HEK293 (cell line): ENCODE measurements around the gene FAM168B.

Experiments
- CTCF ChIA-PET: fragments of 350-600 bp; formaldehyde crosslinking; extraction: SDS; loops from one replicate; lab custom pipeline; 2021; ENCODE audit warnings: antibody characterized with exemption; lab: Yijun Ruan, JAX
- POLR2A ChIA-PET: fragments of 300-600 bp; formaldehyde crosslinking; extraction: SDS; loops from one replicate; lab custom pipeline; 2020; ENCODE audit warnings: antibody characterized with exemption, inconsistent platforms; lab: Yijun Ruan, JAX
- H3K27ac ChIP-seq: fragments of 200-500 bp; sonication (Bioruptor generic); 2 replicates; pipeline ENCODE4 v1.5.1; 2014; ENCODE audit warnings: low read depth, low read length, control low read depth, inconsistent platforms; ENCODE audit errors: extremely low read depth
- H3K36me3 ChIP-seq, 2 experiments: fragments of 200-500 bp in 1 of 2; sonication (Bioruptor generic) in 1 of 2; 1 replicate in 1 of 2; 2 replicates in 1 of 2; pipeline ENCODE4 v1.5.1; 2014 to 2017; ENCODE audit warnings: inconsistent platforms in 2 of 2, low read length in 2 of 2; ENCODE audit not compliant: control insufficient read depth in 2 of 2, insufficient read depth in 1 of 2
- H3K4me1 ChIP-seq: fragments of 200-500 bp; sonication (Bioruptor generic); 2 replicates; pipeline ENCODE4 v1.5.1; 2014; ENCODE audit warnings: mild to moderate bottlenecking, low read length, inconsistent platforms; ENCODE audit not compliant: control insufficient read depth, insufficient read depth
- H3K4me3 ChIP-seq: 2 replicates; pipeline ENCODE4 v1.5.1; 2011; ENCODE audit warnings: low read depth, mild to moderate bottlenecking, control low read depth, low read length, moderate library complexity
- H3K9me3 ChIP-seq: fragments of 200-500 bp; sonication (Bioruptor generic); 2 replicates; pipeline ENCODE4 v1.5.1; 2014; ENCODE audit warnings: low read depth, low read length, inconsistent platforms; ENCODE audit not compliant: control insufficient read depth, insufficient read depth
- EGR2 ChIP-seq: fragments of 450-650 bp; formaldehyde crosslinking; IDR thresholded peaks from 2 replicates; pipeline ENCODE4 v1.5.1; 2016; ENCODE audit warnings: low read depth, missing biosample characterization, missing genetic modification characterization
- GLIS1 ChIP-seq: fragments of 450-650 bp; formaldehyde crosslinking; IDR thresholded peaks from 2 replicates; pipeline ENCODE4 v1.5.1; 2016; ENCODE audit warnings: missing biosample characterization, missing genetic modification characterization
- IKZF3 ChIP-seq: fragments of 450-650 bp; IDR thresholded peaks from 2 replicates; pipeline ENCODE4 v1.5.0; 2018; ENCODE audit warnings: missing biosample characterization, mild to moderate bottlenecking, missing genetic modification characterization, moderate library complexity
- MEIS1 ChIP-seq: sonication (generic); formaldehyde crosslinking; IDR thresholded peaks from 2 replicates; pipeline ENCODE4 v1.8.1; 2022; ENCODE audit warnings: missing genetic modification reagents, mild to moderate bottlenecking, borderline replicate concordance
- PRDM1 ChIP-seq: fragments of 450-650 bp; formaldehyde crosslinking; IDR thresholded peaks from 2 replicates; pipeline ENCODE4; 2016; ENCODE audit warnings: missing biosample characterization, missing genetic modification characterization
- TCF7L2 ChIP-seq: IDR thresholded peaks from 2 replicates; pipeline ENCODE4 v1.6.1; 2011; ENCODE audit warnings: low read depth, mild to moderate bottlenecking, inconsistent platforms, low read length, moderate library complexity, borderline replicate concordance
- ZFHX2 ChIP-seq: fragments of 450-650 bp; formaldehyde crosslinking; conservative IDR thresholded peaks from 2 replicates; pipeline ENCODE4 v1.5.1; 2016; ENCODE audit warnings: missing biosample characterization, missing genetic modification characterization
- ZNF148 ChIP-seq: fragments of 450-650 bp; formaldehyde crosslinking; IDR thresholded peaks from 2 replicates; pipeline ENCODE4 v1.5.0; 2017; ENCODE audit warnings: missing biosample characterization, missing genetic modification characterization, borderline replicate concordance
- ZNF169 ChIP-seq: fragments of 450-650 bp; formaldehyde crosslinking; IDR thresholded peaks from 2 replicates; pipeline ENCODE4 v1.5.1; 2016; ENCODE audit warnings: missing biosample characterization, missing genetic modification characterization
- ZNF394 ChIP-seq: fragments of 450-650 bp; formaldehyde crosslinking; IDR thresholded peaks from 2 replicates; pipeline ENCODE4 v1.5.1; 2016; ENCODE audit warnings: missing biosample characterization, missing genetic modification characterization, mild to moderate bottlenecking, moderate library complexity, borderline replicate concordance
- ZNF623 ChIP-seq: fragments of 450-650 bp; formaldehyde crosslinking; IDR thresholded peaks from 2 replicates; pipeline ENCODE4 v1.5.1; 2016; ENCODE audit warnings: missing biosample characterization, missing genetic modification characterization
- ZNF664 ChIP-seq: fragments of 450-650 bp; formaldehyde crosslinking; IDR thresholded peaks from 2 replicates; pipeline ENCODE4 v1.5.1; 2016; ENCODE audit warnings: missing biosample characterization, missing genetic modification characterization
- ZXDB ChIP-seq: fragments of 450-650 bp; formaldehyde crosslinking; IDR thresholded peaks from 2 replicates; pipeline ENCODE4 v1.5.1; 2016; ENCODE audit warnings: missing biosample characterization, missing genetic modification characterization
- TF ChIP-seq, protein P1 (sequence below): fragments of 450-650 bp; formaldehyde crosslinking; IDR thresholded peaks from 2 replicates; pipeline ENCODE4 v1.5.1; 2016; ENCODE audit warnings: missing biosample characterization, missing genetic modification characterization, borderline replicate concordance
- TF ChIP-seq, protein P2 (sequence below): fragments of 450-650 bp; formaldehyde crosslinking; IDR thresholded peaks from 2 replicates; pipeline ENCODE4 v1.5.1; 2016; ENCODE audit warnings: missing biosample characterization, missing genetic modification characterization
- TF ChIP-seq, protein P3 (sequence below): fragments of 450-650 bp; formaldehyde crosslinking; IDR thresholded peaks from 2 replicates; pipeline ENCODE4 v1.5.1; 2017; ENCODE audit warnings: missing biosample characterization, missing genetic modification characterization
- TF ChIP-seq, protein P4 (sequence below): fragments of 450-650 bp; formaldehyde crosslinking; IDR thresholded peaks from 2 replicates; pipeline ENCODE4 v1.5.1; 2017; ENCODE audit warnings: missing biosample characterization, missing genetic modification characterization
- TF ChIP-seq, protein P5 (sequence below): fragments of 450-650 bp; formaldehyde crosslinking; IDR thresholded peaks from 2 replicates; pipeline ENCODE4 v1.5.1; 2016; ENCODE audit warnings: missing biosample characterization, missing genetic modification characterization

Gene FAM168B

DNA sequence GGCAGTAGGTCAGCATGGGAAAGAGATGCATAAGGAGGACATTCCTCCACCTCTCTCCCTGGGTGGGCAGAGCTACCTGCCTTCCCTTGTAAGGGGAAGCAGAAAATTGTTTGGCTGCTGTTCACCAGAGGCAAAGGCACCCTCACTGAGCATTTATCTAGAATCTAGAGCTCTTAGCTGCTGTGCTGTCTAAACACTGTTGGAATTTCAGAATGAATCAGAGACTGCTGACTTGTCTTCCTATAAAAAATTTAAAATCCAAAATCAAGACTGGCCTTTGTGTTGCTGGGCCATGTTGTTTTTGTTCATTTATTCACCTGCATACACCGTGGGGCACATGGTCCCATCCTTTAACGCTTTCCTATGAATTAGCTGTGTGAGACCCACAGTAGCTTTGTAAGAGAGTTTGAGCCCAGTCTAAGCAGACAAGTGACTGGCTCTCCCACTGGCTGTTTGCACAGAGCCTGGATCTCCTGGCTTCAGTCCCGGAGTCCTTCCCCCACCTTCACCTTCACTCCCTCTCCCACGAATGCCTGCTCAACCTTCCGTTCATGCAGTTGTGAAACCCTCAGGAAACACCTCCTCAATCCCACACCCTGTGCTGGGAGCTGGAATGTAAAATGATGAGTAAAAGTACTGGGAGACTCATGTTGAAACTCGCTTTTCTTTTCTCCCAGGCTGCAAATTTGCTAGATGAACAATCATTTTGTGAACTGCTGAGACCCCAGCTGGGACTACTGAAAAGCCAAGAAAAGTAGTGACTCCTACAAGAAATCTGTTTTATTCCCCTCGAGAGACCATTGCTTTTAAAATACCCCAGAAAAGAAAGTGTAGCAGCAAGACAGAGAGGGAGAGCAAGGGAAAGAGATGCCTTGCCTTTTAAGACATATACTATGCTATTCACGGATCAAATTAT, 76.2 kb downstream of the FAM168B start:
- Histone ChIP-seq H3K9me3 (no peaks in the 10 kb centered on the region), H3K36me3 (no peaks in the 10 kb centered on the region), H3K27ac (no peak overlapping the region), H3K4me1 (no peaks in the 10 kb centered on the region), H3K4me3 (no peak overlapping the region)
- ChIA-PET CTCF (no interaction called here), POLR2A (interaction anchor here (1.2 kb wide), 1 partner anchor 8 kb away, joined by 4 read pairs; no protein-coding TSS in a partner anchor)
- TF ChIP-seq, protein P1, sequence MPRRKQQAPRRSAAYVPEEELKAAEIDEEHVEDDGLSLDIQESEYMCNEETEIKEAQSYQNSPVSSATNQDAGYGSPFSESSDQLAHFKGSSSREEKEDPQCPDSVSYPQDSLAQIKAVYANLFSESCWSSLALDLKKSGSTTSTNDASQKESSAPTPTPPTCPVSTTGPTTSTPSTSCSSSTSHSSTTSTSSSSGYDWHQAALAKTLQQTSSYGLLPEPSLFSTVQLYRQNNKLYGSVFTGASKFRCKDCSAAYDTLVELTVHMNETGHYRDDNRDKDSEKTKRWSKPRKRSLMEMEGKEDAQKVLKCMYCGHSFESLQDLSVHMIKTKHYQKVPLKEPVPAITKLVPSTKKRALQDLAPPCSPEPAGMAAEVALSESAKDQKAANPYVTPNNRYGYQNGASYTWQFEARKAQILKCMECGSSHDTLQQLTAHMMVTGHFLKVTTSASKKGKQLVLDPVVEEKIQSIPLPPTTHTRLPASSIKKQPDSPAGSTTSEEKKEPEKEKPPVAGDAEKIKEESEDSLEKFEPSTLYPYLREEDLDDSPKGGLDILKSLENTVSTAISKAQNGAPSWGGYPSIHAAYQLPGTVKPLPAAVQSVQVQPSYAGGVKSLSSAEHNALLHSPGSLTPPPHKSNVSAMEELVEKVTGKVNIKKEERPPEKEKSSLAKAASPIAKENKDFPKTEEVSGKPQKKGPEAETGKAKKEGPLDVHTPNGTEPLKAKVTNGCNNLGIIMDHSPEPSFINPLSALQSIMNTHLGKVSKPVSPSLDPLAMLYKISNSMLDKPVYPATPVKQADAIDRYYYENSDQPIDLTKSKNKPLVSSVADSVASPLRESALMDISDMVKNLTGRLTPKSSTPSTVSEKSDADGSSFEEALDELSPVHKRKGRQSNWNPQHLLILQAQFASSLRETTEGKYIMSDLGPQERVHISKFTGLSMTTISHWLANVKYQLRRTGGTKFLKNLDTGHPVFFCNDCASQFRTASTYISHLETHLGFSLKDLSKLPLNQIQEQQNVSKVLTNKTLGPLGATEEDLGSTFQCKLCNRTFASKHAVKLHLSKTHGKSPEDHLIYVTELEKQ (tag by site-specific recombination), result no peak
- TF ChIP-seq GLIS1 (tag by site-specific recombination), result peak; percentile 51; the same call in 1 of the 2 replicates
- no peak for TF ChIP-seq ZNF169
- TF ChIP-seq ZNF623 (tag by site-specific recombination), result no peak
- no peak for TF ChIP-seq MEIS1 (CRISPR knock-in tag)
- TF ChIP-seq, protein P2, sequence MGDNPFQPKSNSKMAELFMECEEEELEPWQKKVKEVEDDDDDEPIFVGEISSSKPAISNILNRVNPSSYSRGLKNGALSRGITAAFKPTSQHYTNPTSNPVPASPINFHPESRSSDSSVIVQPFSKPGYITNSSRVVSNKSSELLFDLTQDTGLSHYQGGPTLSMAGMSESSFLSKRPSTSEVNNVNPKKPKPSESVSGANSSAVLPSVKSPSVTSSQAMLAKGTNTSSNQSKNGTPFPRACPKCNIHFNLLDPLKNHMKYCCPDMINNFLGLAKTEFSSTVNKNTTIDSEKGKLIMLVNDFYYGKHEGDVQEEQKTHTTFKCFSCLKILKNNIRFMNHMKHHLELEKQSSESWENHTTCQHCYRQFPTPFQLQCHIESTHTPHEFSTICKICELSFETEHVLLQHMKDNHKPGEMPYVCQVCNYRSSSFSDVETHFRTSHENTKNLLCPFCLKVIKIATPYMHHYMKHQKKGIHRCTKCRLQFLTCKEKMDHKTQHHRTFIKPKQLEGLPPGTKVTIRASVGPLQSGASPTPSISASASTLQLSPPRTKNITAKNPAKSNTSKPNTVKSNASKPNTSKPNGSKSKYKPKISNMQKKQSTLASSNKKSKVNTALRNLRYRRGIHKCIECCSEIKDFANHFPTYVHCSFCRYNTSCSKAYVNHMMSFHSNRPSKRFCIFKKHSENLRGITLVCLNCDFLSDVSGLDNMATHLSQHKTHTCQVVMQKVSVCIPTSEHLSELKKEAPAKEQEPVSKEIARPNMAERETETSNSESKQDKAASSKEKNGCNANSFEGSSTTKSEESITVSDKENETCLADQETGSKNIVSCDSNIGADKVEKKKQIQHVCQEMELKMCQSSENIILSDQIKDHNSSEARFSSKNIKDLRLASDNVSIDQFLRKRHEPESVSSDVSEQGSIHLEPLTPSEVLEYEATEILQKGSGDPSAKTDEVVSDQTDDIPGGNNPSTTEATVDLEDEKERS (tag by site-specific recombination), result no peak
- no peak for TF ChIP-seq ZNF664 (tag by site-specific recombination)
- no peak for TF ChIP-seq ZXDB (tag by site-specific recombination)
- TF ChIP-seq, protein P3, sequence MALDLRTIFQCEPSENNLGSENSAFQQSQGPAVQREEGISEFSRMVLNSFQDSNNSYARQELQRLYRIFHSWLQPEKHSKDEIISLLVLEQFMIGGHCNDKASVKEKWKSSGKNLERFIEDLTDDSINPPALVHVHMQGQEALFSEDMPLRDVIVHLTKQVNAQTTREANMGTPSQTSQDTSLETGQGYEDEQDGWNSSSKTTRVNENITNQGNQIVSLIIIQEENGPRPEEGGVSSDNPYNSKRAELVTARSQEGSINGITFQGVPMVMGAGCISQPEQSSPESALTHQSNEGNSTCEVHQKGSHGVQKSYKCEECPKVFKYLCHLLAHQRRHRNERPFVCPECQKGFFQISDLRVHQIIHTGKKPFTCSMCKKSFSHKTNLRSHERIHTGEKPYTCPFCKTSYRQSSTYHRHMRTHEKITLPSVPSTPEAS (tag by site-specific recombination), result no peak
- TF ChIP-seq TCF7L2, result no peak
- TF ChIP-seq EGR2 (tag by site-specific recombination), result peak; percentile 84
- peak; percentile 64 for TF ChIP-seq ZFHX2
- TF ChIP-seq IKZF3 (tag by site-specific recombination), result no peak
- no peak for TF ChIP-seq ZNF394 (tag by site-specific recombination)
- TF ChIP-seq, protein P4, sequence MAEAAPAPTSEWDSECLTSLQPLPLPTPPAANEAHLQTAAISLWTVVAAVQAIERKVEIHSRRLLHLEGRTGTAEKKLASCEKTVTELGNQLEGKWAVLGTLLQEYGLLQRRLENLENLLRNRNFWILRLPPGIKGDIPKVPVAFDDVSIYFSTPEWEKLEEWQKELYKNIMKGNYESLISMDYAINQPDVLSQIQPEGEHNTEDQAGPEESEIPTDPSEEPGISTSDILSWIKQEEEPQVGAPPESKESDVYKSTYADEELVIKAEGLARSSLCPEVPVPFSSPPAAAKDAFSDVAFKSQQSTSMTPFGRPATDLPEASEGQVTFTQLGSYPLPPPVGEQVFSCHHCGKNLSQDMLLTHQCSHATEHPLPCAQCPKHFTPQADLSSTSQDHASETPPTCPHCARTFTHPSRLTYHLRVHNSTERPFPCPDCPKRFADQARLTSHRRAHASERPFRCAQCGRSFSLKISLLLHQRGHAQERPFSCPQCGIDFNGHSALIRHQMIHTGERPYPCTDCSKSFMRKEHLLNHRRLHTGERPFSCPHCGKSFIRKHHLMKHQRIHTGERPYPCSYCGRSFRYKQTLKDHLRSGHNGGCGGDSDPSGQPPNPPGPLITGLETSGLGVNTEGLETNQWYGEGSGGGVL (tag by site-specific recombination), result peak; percentile 77
- no peak for TF ChIP-seq ZNF148 (tag by site-specific recombination)
- TF ChIP-seq, protein P5, sequence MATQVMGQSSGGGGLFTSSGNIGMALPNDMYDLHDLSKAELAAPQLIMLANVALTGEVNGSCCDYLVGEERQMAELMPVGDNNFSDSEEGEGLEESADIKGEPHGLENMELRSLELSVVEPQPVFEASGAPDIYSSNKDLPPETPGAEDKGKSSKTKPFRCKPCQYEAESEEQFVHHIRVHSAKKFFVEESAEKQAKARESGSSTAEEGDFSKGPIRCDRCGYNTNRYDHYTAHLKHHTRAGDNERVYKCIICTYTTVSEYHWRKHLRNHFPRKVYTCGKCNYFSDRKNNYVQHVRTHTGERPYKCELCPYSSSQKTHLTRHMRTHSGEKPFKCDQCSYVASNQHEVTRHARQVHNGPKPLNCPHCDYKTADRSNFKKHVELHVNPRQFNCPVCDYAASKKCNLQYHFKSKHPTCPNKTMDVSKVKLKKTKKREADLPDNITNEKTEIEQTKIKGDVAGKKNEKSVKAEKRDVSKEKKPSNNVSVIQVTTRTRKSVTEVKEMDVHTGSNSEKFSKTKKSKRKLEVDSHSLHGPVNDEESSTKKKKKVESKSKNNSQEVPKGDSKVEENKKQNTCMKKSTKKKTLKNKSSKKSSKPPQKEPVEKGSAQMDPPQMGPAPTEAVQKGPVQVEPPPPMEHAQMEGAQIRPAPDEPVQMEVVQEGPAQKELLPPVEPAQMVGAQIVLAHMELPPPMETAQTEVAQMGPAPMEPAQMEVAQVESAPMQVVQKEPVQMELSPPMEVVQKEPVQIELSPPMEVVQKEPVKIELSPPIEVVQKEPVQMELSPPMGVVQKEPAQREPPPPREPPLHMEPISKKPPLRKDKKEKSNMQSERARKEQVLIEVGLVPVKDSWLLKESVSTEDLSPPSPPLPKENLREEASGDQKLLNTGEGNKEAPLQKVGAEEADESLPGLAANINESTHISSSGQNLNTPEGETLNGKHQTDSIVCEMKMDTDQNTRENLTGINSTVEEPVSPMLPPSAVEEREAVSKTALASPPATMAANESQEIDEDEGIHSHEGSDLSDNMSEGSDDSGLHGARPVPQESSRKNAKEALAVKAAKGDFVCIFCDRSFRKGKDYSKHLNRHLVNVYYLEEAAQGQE (tag by site-specific recombination), result no peak
- TF ChIP-seq PRDM1, result peak; percentile 57
